ENCODE results near the gene MAGEH1.
"Not testable (repeated sequence)": the region's sequence is repeated elsewhere in the genome, so short reads cannot be mapped to it uniquely, and the experiment has no call there.

The MAGEH1 gene

GRCh38 chrX:55451990-55452832 is at the start of gene MAGEH1:
TSS of gene MAGEH1 (plus strand) at chrX:55452127. CDS start at chrX:55452375, 248 bp downstream.
- peak; percentile 79 for DNase-seq

GRCh38 chrX:55427079-55427478 is 24.8 kb upstream of the MAGEH1 start:
- DNase-seq, result not testable (repeated sequence)

GRCh38 chrX:55443468-55443867 is 8.5 kb upstream of the MAGEH1 start:
- DNase-seq, result not testable (repeated sequence)

- DNase-seq, result no peak
Observed at GRCh38 chrX:55450259-55450658, 1.7 kb upstream of the MAGEH1 start.

GRCh38 chrX:55451141-55451540 is 786 bp upstream of the MAGEH1 start:
- no peak for DNase-seq

GRCh38 chrX:55451626-55451989 is 319 bp upstream of the MAGEH1 start:
- no peak for DNase-seq

GRCh38 chrX:55452833-55453124 is 852 bp downstream of the MAGEH1 start:
- no peak for DNase-seq

- DNase-seq, result not testable (repeated sequence)
Observed at GRCh38 chrX:55455708-55456107, 3.8 kb downstream of the MAGEH1 start.

- not testable (repeated sequence) for DNase-seq
Observed at GRCh38 chrX:55459426-55459825, 7.5 kb downstream of the MAGEH1 start.

GRCh38 chrX:55459926-55460325 is 8.0 kb downstream of the MAGEH1 start:
- DNase-seq, result not testable (repeated sequence)

GRCh38 chrX:55464050-55464449 is 12.1 kb downstream of the MAGEH1 start:
- DNase-seq, result not testable (repeated sequence)

GRCh38 chrX:55465108-55465507 is 13.2 kb downstream of the MAGEH1 start:
- DNase-seq, result not testable (repeated sequence)

GRCh38 chrX:55465791-55466190 is 13.9 kb downstream of the MAGEH1 start:
- DNase-seq, result not testable (repeated sequence)

GRCh38 chrX:55479956-55480355 is 28.0 kb downstream of the MAGEH1 start:
- not testable (repeated sequence) for DNase-seq

GRCh38 chrX:55480390-55481062 is 28.6 kb downstream of the MAGEH1 start:
- no peak for DNase-seq

- DNase-seq, result no peak
Observed at GRCh38 chrX:55484948-55485347, 33.0 kb downstream of the MAGEH1 start.

GRCh38 chrX:55486736-55487135 is 34.8 kb downstream of the MAGEH1 start:
- DNase-seq, result no peak

GRCh38 chrX:55487143-55487542 is 35.2 kb downstream of the MAGEH1 start:
- DNase-seq, result no peak

- no peak for DNase-seq
Observed at GRCh38 chrX:55488006-55488592, 36.2 kb downstream of the MAGEH1 start.

- peak; percentile 57 to 58 for DNase-seq
Observed at GRCh38 chrX:55488593-55489313, 36.8 kb downstream of the MAGEH1 start.

GRCh38 chrX:55489314-55490009 is 37.5 kb downstream of the MAGEH1 start, which contains the start of gene USP51:
TSS of gene USP51 (minus strand) at chrX:55489848. CDS start at chrX:55488939, 909 bp downstream.
- peak; percentile 3 to 23 for DNase-seq

GRCh38 chrX:55490121-55490520 is 38.2 kb downstream of the MAGEH1 start:
- no peak for DNase-seq

All from stimulated activated CD4-positive, alpha-beta T cell treated with anti-CD3 and anti-CD28 coated beads, Interleukin-2, amount 100 ng/mL, for 24 hours (primary cell).